Osteocyte (in vitro differentiated cells): ENCODE data around the gene EYA2. TPM values are rescaled to one million over a fixed set of nuclear protein-coding genes. Genes with fewer than 3 reads are reported as not detected.

Experiments used
- DNase-seq: peaks from one replicate; pipeline ENCODE4 v3.0.0; 2021; ENCODE audit warnings: mixed read lengths; ENCODE audit not compliant: unreplicated experiment; ENCODE audit errors: extremely low spot score
- H3K27ac Mint-ChIP-seq: one replicate; pipeline ENCODE4 v1.8.0; 2021; ENCODE audit warnings: mild to moderate bottlenecking, mixed read lengths; ENCODE audit not compliant: unreplicated experiment
- H3K27me3 Mint-ChIP-seq: one replicate; pipeline ENCODE4 v1.8.0; 2021; ENCODE audit warnings: mixed read lengths; ENCODE audit not compliant: unreplicated experiment
- H3K36me3 Mint-ChIP-seq: one replicate; pipeline ENCODE4 v1.8.0; 2021; ENCODE audit warnings: mixed read lengths; ENCODE audit not compliant: unreplicated experiment
- H3K4me1 Mint-ChIP-seq: one replicate; pipeline ENCODE4 v1.8.0; 2021; ENCODE audit warnings: mixed read lengths; ENCODE audit not compliant: unreplicated experiment
- H3K4me3 Mint-ChIP-seq: one replicate; pipeline ENCODE4 v1.8.0; 2021; ENCODE audit warnings: mild to moderate bottlenecking, moderate library complexity, mixed read lengths; ENCODE audit not compliant: unreplicated experiment
- H3K9me3 Mint-ChIP-seq: one replicate; pipeline ENCODE4 v1.8.0; 2021; ENCODE audit warnings: mixed read lengths; ENCODE audit not compliant: unreplicated experiment
- CTCF ChIP-seq: fragments of 200-600 bp; sonication (generic); IDR thresholded peaks from 2 replicates; pipeline ENCODE4 v1.5.0; 2021; ENCODE audit warnings: antibody characterized with exemption, mild to moderate bottlenecking, moderate library complexity
- total RNA-seq: library from RNA; stranded (reverse); gene quantifications from 2 replicates; pipeline ENCODE4 v1.2.1, GENCODE V29; 2021

The EYA2 gene
- total RNA-seq, 1 donor from 2014 or later: not detected

GRCh38 chr20:46934746-46935287, 40.2 kb downstream of the EYA2 start:
- H3K4me3 Mint-ChIP-seq: no peak overlapping the region
- DNase-seq: no peak
- H3K27ac Mint-ChIP-seq: no peak overlapping the region
- H3K36me3 Mint-ChIP-seq: no peaks in the 10 kb centered on the region
- H3K4me1 Mint-ChIP-seq: no peaks in the 10 kb centered on the region
- TF ChIP-seq CTCF: no peak
- no peaks in the 10 kb centered on the region for H3K9me3 Mint-ChIP-seq
- peaks cover 61% of the 10 kb centered on the region for H3K27me3 Mint-ChIP-seq

- Mint-ChIP-seq H3K4me3 (no peak overlapping the region), H3K27me3 (peaks cover 56% of the 10 kb centered on the region), H3K36me3 (no peaks in the 10 kb centered on the region), H3K9me3 (no peaks in the 10 kb centered on the region), H3K4me1 (no peaks in the 10 kb centered on the region), H3K27ac (no peak overlapping the region)
- no peak for DNase-seq
- TF ChIP-seq CTCF: no peak
Observed at GRCh38 chr20:46935394-46936017, 40.9 kb downstream of the EYA2 start.

- no peak overlapping the region for H3K4me3 Mint-ChIP-seq
- H3K27me3 Mint-ChIP-seq: peaks cover 53% of the 10 kb centered on the region
- no peaks in the 10 kb centered on the region for H3K4me1 Mint-ChIP-seq
- no peak for DNase-seq
- no peaks in the 10 kb centered on the region for H3K36me3 Mint-ChIP-seq
- no peaks in the 10 kb centered on the region for H3K9me3 Mint-ChIP-seq
- H3K27ac Mint-ChIP-seq: no peak overlapping the region
- TF ChIP-seq CTCF: no peak
Observed at GRCh38 chr20:46936415-46937156, 41.9 kb downstream of the EYA2 start.

GRCh38 chr20:46937157-46937523, 42.5 kb downstream of the EYA2 start:
- no peak overlapping the region for H3K4me3 Mint-ChIP-seq
- no peak for DNase-seq
- H3K27ac Mint-ChIP-seq: no peak overlapping the region
- H3K4me1 Mint-ChIP-seq: no peaks in the 10 kb centered on the region
- no peaks in the 10 kb centered on the region for H3K36me3 Mint-ChIP-seq
- peaks cover 52% of the 10 kb centered on the region for H3K27me3 Mint-ChIP-seq
- no peaks in the 10 kb centered on the region for H3K9me3 Mint-ChIP-seq
- TF ChIP-seq CTCF: no peak

GRCh38 chr20:46937533-46938226, 43.0 kb downstream of the EYA2 start:
- Mint-ChIP-seq H3K9me3 (no peaks in the 10 kb centered on the region), H3K4me1 (no peaks in the 10 kb centered on the region), H3K36me3 (no peaks in the 10 kb centered on the region), H3K4me3 (no peak overlapping the region), H3K27ac (no peak overlapping the region), H3K27me3 (peaks cover 51% of the 10 kb centered on the region)
- DNase-seq: no peak
- no peak for TF ChIP-seq CTCF
